Measurements from ENCODE around the gene MAP2K7.
A peak's percentile ranks its signal among the peaks of the same experiment; 100 is the strongest.

MAP2K7 gene

GRCh38 chr19:7861619-7862412 lies 41.9 kb upstream of the MAP2K7 start:
- H3K4me3 ChIP-seq (ENCODE audit: low read depth in 1 of 2, low read length in 2 of 2): no peak overlapping the region
- no peaks in the 10 kb centered on the region for H3K36me3 ChIP-seq (ENCODE audit: insufficient read depth, low read length)
- no peak overlapping the region for H3K9ac ChIP-seq (ENCODE audit: low read length)
- H3K9me3 ChIP-seq (ENCODE audit: low read length): no peaks in the 10 kb centered on the region
- H3K4me1 ChIP-seq (ENCODE audit: insufficient read depth, low read length): no peaks in the 10 kb centered on the region
- no peak overlapping the region for H3K27ac ChIP-seq (ENCODE audit: low read depth, low read length)
- peaks cover 13 to 68% of the 10 kb centered on the region in 2 donors for H3K27me3 ChIP-seq (ENCODE audit: control insufficient read depth in 1 of 2, insufficient read depth in 2 of 2, low read length in 2 of 2)

DNA sequence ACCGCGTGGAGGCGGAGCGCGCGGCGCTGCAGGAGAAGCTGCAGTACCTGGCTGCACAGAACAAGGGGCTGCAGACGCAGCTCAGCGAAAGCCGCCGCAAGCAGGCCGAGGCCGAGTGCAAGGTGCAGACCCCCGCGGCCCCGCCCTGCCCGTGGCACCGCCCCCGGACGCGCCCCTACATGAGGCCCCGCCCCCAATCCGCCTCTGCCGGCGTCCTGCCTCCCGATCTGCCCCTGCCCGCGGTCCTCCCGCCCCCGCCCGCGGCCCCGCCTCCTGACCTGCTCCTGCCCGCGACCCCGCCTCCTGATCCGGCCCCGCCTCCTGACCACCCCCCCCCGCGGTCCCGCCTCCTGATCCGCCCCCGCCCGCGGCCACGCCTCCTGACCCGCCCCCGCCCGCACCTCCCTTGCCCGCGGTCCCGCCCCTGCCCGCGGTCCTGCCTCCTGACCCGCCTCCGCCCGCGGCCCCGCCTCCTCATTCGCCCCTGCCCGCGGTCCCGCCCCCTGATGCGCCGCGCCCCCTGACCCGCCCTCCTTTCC lies 41.2 kb upstream of the MAP2K7 start:
- Histone ChIP-seq H3K4me1 (ENCODE audit: insufficient read depth, low read length) (no peaks in the 10 kb centered on the region), H3K9ac (ENCODE audit: low read length) (no peak overlapping the region), H3K9me3 (ENCODE audit: low read length) (no peaks in the 10 kb centered on the region), H3K27ac (ENCODE audit: low read depth, low read length) (no peak overlapping the region), H3K4me3 (ENCODE audit: low read depth in 1 of 2, low read length in 2 of 2) (no peak overlapping the region), H3K27me3 (ENCODE audit: control insufficient read depth in 1 of 2, insufficient read depth in 2 of 2, low read length in 2 of 2) (peaks cover 13 to 69% of the 10 kb centered on the region in 2 donors), H3K36me3 (ENCODE audit: insufficient read depth, low read length) (no peaks in the 10 kb centered on the region)

GRCh38 chr19:7863157-7863970 lies 40.3 kb upstream of the MAP2K7 start:
- no peak overlapping the region for H3K4me3 ChIP-seq (ENCODE audit: low read depth in 1 of 2, low read length in 2 of 2)
- H3K9me3 ChIP-seq (ENCODE audit: low read length): no peaks in the 10 kb centered on the region
- peaks cover 13 to 66% of the 10 kb centered on the region in 2 donors for H3K27me3 ChIP-seq (ENCODE audit: control insufficient read depth in 1 of 2, insufficient read depth in 2 of 2, low read length in 2 of 2)
- H3K4me1 ChIP-seq (ENCODE audit: insufficient read depth, low read length): peaks cover 2% of the 10 kb centered on the region
- H3K27ac ChIP-seq (ENCODE audit: low read depth, low read length): no peak overlapping the region
- no peak overlapping the region for H3K9ac ChIP-seq (ENCODE audit: low read length)
- no peaks in the 10 kb centered on the region for H3K36me3 ChIP-seq (ENCODE audit: insufficient read depth, low read length)

GRCh38 chr19:7863971-7864689 lies 39.5 kb upstream of the MAP2K7 start:
- no peak overlapping the region for H3K4me3 ChIP-seq (ENCODE audit: low read depth in 1 of 2, low read length in 2 of 2)
- peaks cover 13 to 68% of the 10 kb centered on the region in 2 donors for H3K27me3 ChIP-seq (ENCODE audit: control insufficient read depth in 1 of 2, insufficient read depth in 2 of 2, low read length in 2 of 2)
- no peaks in the 10 kb centered on the region for H3K36me3 ChIP-seq (ENCODE audit: insufficient read depth, low read length)
- no peak overlapping the region for H3K9ac ChIP-seq (ENCODE audit: low read length)
- H3K27ac ChIP-seq (ENCODE audit: low read depth, low read length): no peak overlapping the region
- peaks cover 9% of the 10 kb centered on the region for H3K4me1 ChIP-seq (ENCODE audit: insufficient read depth, low read length)
- no peaks in the 10 kb centered on the region for H3K9me3 ChIP-seq (ENCODE audit: low read length)

DNA sequence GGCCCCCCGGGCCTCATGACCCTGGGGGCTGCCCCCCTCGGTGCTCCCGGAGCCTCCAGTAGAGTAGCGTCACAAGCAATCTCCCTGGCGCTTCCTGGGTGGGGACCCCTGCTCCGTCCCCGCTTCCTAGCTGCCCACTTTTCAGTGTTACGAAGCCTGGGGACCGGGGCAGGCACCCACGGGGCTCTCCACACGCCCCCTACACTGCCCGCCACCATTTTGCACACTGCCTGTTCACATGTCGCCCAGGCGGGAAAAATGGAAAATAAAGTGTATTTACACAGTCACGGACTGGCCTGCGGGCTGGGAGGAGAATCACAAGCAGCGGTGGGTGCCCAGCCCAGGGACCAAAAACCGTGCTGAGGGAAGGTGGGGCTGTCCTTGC lies 39.0 kb upstream of the MAP2K7 start:
- Histone ChIP-seq H3K27ac (ENCODE audit: low read depth, low read length) (no peak overlapping the region), H3K4me3 (ENCODE audit: low read depth in 1 of 2, low read length in 2 of 2) (no peak overlapping the region), H3K9me3 (ENCODE audit: low read length) (no peaks in the 10 kb centered on the region), H3K27me3 (ENCODE audit: control insufficient read depth in 1 of 2, insufficient read depth in 2 of 2, low read length in 2 of 2) (peaks cover 13 to 63% of the 10 kb centered on the region in 2 donors), H3K4me1 (ENCODE audit: insufficient read depth, low read length) (peaks cover 9% of the 10 kb centered on the region), H3K9ac (ENCODE audit: low read length) (no peak overlapping the region), H3K36me3 (ENCODE audit: insufficient read depth, low read length) (no peaks in the 10 kb centered on the region)

DNA sequence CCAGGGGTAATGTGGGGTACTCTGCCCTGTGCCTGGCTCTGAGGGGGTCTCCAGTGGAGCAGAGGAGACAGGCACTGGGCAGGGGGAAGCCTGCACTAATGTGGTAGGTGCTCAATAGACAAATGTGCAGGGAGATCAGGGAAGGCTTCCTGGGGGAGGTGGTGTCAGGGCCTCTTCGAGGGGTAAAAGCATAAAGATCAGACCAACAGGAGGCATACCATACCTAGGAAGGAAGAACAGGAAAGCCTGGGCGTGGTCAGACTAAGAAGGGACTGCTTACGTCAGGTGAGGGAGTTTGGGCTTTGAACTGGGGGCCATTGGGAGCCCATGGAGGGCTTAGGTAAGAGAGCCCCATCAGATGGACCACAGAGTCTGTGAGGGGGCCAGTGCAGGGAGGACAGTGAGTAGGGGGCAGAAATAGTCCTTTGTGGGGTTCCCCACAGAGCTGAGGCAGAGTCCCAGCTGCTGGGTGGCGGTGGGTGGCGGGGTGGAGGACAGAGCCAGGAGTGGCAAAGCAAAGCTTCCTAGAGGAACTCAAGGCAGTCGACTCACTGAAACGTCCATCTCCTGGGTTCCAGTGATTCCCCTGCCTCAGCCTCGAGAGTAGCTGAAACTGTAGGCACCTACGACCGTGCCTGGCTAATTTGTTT lies 38.3 kb upstream of the MAP2K7 start:
- no peaks in the 10 kb centered on the region for H3K36me3 ChIP-seq (ENCODE audit: insufficient read depth, low read length)
- no peaks in the 10 kb centered on the region for H3K9me3 ChIP-seq (ENCODE audit: low read length)
- H3K4me1 ChIP-seq (ENCODE audit: insufficient read depth, low read length): peaks cover 9% of the 10 kb centered on the region
- no peak overlapping the region for H3K27ac ChIP-seq (ENCODE audit: low read depth, low read length)
- no peak overlapping the region for H3K4me3 ChIP-seq (ENCODE audit: low read depth in 1 of 2, low read length in 2 of 2)
- H3K9ac ChIP-seq (ENCODE audit: low read length): no peak overlapping the region
- peaks cover 13 to 56% of the 10 kb centered on the region in 2 donors for H3K27me3 ChIP-seq (ENCODE audit: control insufficient read depth in 1 of 2, insufficient read depth in 2 of 2, low read length in 2 of 2)

DNA sequence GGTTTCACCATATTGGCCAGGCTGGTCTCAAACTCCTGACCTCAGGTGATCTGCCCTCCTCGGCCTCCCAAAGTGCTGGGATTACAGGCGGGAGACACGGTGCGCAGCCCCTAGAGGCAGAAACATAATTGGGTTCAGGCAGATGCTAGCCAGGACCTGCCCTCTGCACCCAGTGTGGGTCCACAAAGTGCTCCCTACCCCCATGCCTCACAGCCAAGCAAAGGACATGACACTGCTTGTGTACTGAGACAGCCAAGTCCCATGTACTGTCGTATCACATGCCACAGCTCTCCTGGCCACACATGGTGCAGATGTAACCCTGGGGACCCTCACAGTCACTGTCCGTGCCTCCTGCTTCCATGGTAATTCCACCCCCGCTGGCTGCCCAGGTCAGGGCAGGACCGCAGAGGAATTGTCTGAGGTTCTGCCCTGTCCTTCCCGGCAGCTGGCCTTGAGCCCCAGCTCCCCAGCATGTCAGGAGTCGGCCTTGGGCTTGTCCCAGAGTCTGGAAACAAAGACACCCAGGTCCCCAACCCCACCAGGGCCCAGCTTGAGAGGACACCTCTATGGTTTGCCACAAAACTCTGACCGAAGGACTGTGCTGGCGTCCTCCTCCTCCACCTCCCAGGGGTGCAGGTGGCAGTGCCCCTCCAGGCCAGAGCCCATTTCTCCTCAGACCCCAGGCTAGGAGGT lies 37.1 kb upstream of the MAP2K7 start:
- Histone ChIP-seq H3K9ac (ENCODE audit: low read length) (no peak overlapping the region), H3K27me3 (ENCODE audit: control insufficient read depth in 1 of 2, insufficient read depth in 2 of 2, low read length in 2 of 2) (peaks cover 12 to 45% of the 10 kb centered on the region in 2 donors), H3K27ac (ENCODE audit: low read depth, low read length) (no peak overlapping the region), H3K9me3 (ENCODE audit: low read length) (no peaks in the 10 kb centered on the region), H3K36me3 (ENCODE audit: insufficient read depth, low read length) (no peaks in the 10 kb centered on the region), H3K4me3 (ENCODE audit: low read depth in 1 of 2, low read length in 2 of 2) (no peak overlapping the region), H3K4me1 (ENCODE audit: insufficient read depth, low read length) (peaks cover 16% of the 10 kb centered on the region)

DNA sequence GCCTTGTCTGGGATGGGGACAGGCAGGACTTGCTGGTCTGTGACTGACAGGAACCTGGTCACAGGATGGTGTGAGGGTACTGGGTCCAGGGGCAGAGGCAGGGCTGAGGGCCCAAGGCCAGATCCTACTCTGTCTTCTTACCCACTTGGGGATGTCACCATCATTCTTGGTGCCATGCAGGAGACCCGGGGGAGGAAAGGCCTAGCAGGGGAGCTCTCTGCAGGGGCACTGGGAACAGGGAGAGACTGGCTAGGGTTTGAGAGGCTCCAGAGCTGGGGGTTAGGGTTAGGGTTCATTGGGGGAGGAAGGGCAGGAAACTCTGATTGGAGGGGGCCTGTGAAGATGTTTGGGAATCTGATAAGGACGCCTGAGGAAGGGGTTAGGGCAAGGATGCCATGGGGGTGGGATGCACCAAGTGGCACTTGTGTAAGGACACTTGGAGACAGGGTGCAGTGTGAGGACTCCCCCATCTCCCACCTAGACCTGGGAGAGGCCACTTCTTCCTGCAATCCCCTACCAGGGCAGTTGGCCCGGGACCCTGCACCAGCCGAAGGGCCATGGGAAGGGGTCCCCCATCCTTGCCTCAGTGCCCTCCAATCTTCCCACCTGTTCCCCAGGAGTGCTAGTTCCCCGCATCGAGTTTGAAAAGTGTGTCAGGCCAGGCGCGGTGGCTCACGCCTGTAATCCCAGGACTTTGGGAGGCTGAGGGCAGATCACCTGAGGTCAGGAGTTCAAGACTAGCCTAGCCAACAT lies 36.4 kb upstream of the MAP2K7 start:
- peaks cover 8 to 43% of the 10 kb centered on the region in 2 donors for H3K27me3 ChIP-seq (ENCODE audit: control insufficient read depth in 1 of 2, insufficient read depth in 2 of 2, low read length in 2 of 2)
- H3K9ac ChIP-seq (ENCODE audit: low read length): no peak overlapping the region
- H3K4me3 ChIP-seq (ENCODE audit: low read depth in 1 of 2, low read length in 2 of 2): no peak overlapping the region
- no peaks in the 10 kb centered on the region for H3K9me3 ChIP-seq (ENCODE audit: low read length)
- H3K27ac ChIP-seq (ENCODE audit: low read depth, low read length): no peak overlapping the region
- H3K36me3 ChIP-seq (ENCODE audit: insufficient read depth, low read length): no peaks in the 10 kb centered on the region
- H3K4me1 ChIP-seq (ENCODE audit: insufficient read depth, low read length): peaks cover 18% of the 10 kb centered on the region

DNA sequence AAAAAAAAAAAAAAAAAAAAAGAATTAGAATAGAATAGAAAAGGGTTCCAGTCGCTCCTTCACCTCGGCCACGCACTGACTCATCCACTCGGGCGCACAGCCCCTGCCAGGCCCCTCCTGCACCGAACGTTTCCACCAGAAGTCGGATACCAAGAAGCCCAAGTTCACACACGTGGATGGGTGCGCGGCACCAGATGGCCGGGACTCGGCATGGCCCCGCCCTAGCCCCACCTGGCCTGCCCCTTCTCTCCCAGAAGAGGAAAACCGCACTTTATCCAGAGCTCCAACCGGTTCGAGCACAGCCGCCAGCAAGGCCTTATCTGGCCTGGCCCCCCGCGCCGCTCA lies 35.4 kb upstream of the MAP2K7 start:
- Histone ChIP-seq H3K36me3 (ENCODE audit: insufficient read depth, low read length) (no peaks in the 10 kb centered on the region), H3K4me3 (ENCODE audit: low read depth in 1 of 2, low read length in 2 of 2) (peak overlapping the region in 1 of 2 donors; percentile 41), H3K27me3 (ENCODE audit: control insufficient read depth in 1 of 2, insufficient read depth in 2 of 2, low read length in 2 of 2) (peaks cover 8 to 52% of the 10 kb centered on the region in 2 donors), H3K4me1 (ENCODE audit: insufficient read depth, low read length) (peaks cover 18% of the 10 kb centered on the region), H3K27ac (ENCODE audit: low read depth, low read length) (no peak overlapping the region), H3K9ac (ENCODE audit: low read length) (no peak overlapping the region), H3K9me3 (ENCODE audit: low read length) (no peaks in the 10 kb centered on the region)

Data from muscle layer of colon (tissue), 2 donors.